ENCODE data around the gene AKR1B15. TPM values are rescaled to one million over a fixed set of nuclear protein-coding genes. Genes with fewer than 3 reads are reported as not detected.

Gene AKR1B15
- polyA plus RNA-seq, 1 of the 3 experiments (the other 2 are of a cell fraction) = not detected

- TF ChIP-seq, protein P1, sequence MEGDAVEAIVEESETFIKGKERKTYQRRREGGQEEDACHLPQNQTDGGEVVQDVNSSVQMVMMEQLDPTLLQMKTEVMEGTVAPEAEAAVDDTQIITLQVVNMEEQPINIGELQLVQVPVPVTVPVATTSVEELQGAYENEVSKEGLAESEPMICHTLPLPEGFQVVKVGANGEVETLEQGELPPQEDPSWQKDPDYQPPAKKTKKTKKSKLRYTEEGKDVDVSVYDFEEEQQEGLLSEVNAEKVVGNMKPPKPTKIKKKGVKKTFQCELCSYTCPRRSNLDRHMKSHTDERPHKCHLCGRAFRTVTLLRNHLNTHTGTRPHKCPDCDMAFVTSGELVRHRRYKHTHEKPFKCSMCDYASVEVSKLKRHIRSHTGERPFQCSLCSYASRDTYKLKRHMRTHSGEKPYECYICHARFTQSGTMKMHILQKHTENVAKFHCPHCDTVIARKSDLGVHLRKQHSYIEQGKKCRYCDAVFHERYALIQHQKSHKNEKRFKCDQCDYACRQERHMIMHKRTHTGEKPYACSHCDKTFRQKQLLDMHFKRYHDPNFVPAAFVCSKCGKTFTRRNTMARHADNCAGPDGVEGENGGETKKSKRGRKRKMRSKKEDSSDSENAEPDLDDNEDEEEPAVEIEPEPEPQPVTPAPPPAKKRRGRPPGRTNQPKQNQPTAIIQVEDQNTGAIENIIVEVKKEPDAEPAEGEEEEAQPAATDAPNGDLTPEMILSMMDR (IDR thresholded peaks at IDR 0.05) = no peak
- TF ChIP-seq GABPA (IDR thresholded peaks at IDR 0.05; ENCODE audit: low read depth) (no peak), FOSL2 (IDR thresholded peaks at IDR 0.05; ENCODE audit: borderline replicate concordance, low read depth) (no peak), USF1 (IDR thresholded peaks at IDR 0.05; ENCODE audit: borderline replicate concordance, low read depth) (no peak)
These were observed 38.8 kb downstream of the AKR1B15 start (continued) for GRCh38 chr7:134587750-134588149.

DNA sequence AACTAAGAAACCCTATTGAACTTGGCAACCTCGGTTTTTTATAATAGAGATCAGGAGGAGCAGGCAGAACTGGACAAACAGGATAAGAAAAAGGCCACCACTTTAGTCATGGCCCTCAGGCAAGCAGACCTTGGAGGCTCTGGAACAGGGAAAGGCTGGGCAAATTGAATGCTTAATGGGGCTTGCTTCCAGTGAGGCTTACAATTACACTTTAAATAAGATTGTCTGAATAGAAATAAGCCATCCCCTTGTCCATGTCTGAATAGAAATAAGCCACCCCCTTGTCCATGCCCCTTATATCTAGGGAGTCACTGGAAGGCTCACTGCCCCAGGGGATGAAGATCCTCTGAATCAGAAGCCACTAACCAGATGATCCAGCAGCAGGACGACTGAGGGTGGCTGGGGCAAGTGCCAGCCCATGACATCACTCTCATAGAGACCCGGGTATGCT lies 40.6 kb downstream of the AKR1B15 start:
- Histone ChIP-seq H3K27me3 (ENCODE audit: insufficient read depth) (no peaks in the 10 kb centered on the region; the same call in 1 of the 2 replicates), H3K4me3 (ENCODE audit: low read depth in 2 of 2, low read length in 1 of 2) (no peak overlapping the region), H3K4me2 (no peak overlapping the region), H3K27ac (ENCODE audit: low read depth in 2 of 2, low read length in 1 of 2) (no peak overlapping the region), H3K36me3 (replicated peaks in 1 of 2; ENCODE audit: control insufficient read depth in 1 of 2, insufficient read depth in 2 of 2, low read length in 1 of 2) (no peaks in the 10 kb centered on the region), H3K9me3 (no peaks in the 10 kb centered on the region), H3F3A (replicated peaks; ENCODE audit: insufficient read depth) (no peaks in the 10 kb centered on the region), H3K79me2 (ENCODE audit: insufficient read depth) (no peaks in the 10 kb centered on the region), H4K20me1 (ENCODE audit: insufficient read depth) (no peaks in the 10 kb centered on the region), H3K9ac (no peak overlapping the region), H3K9me2 (no peaks in the 10 kb centered on the region), H2AFZ (ENCODE audit: low read depth) (no peak overlapping the region), H3K4me1 (ENCODE audit: control insufficient read depth in 1 of 2, insufficient read depth in 2 of 2, low read depth in 1 of 2, low read length in 1 of 2) (peaks cover 0 to 4% of the 10 kb centered on the region in 2 experiments; a peak in 2 of 4 replicates)
- no peak for DNase-seq
- POLR2A ChIA-PET = no interaction called here
- no peak for TF ChIP-seq TEAD4 (IDR thresholded peaks at IDR 0.05; ENCODE audit: borderline replicate concordance, insufficient read depth)
- no peak for TF ChIP-seq RAD21 (IDR thresholded peaks at IDR 0.05; ENCODE audit: low read length)
- no peak for TF ChIP-seq YY1 (IDR thresholded peaks at IDR 0.05; ENCODE audit: low read depth)
- WGBS (ENCODE audit: low lambda C conversion rate) = 0% methylated on average over 2 of the region's 3 CpGs
- CTCF ChIA-PET = no interaction called here

GRCh38 chr7:134593530-134594392 lies 44.9 kb downstream of the AKR1B15 start:
- Histone ChIP-seq H3K4me2 (no peak overlapping the region), H2AFZ (ENCODE audit: low read depth) (peak overlapping the region; percentile 17; the same call in 1 of the 2 replicates), H3K4me1 (ENCODE audit: control insufficient read depth in 1 of 2, insufficient read depth in 2 of 2, low read depth in 1 of 2, low read length in 1 of 2) (peaks cover 0 to 4% of the 10 kb centered on the region in 2 experiments; a peak in 2 of 4 replicates), H3K27me3 (ENCODE audit: insufficient read depth) (no peaks in the 10 kb centered on the region), H3K79me2 (ENCODE audit: insufficient read depth) (no peaks in the 10 kb centered on the region), H4K20me1 (ENCODE audit: insufficient read depth) (no peaks in the 10 kb centered on the region), H3K4me3 (ENCODE audit: low read depth in 2 of 2, low read length in 1 of 2) (no peak overlapping the region), H3K36me3 (replicated peaks in 1 of 2; ENCODE audit: control insufficient read depth in 1 of 2, insufficient read depth in 2 of 2, low read length in 1 of 2) (no peaks in the 10 kb centered on the region), H3K27ac (ENCODE audit: low read depth in 2 of 2, low read length in 1 of 2) (peak overlapping the region; percentile 36 to 80), H3K9me2 (no peaks in the 10 kb centered on the region), H3K9me3 (peaks cover 2% of the 10 kb centered on the region; the same call in 1 of the 2 replicates), H3K9ac (peak overlapping the region; percentile 41), H3F3A (replicated peaks; ENCODE audit: insufficient read depth) (no peaks in the 10 kb centered on the region)
- WGBS (ENCODE audit: low lambda C conversion rate) = 25% methylated on average over 8 of the region's 8 CpGs
- POLR2A ChIA-PET = no interaction called here
- peak; percentile 10 for DNase-seq
- TF ChIP-seq SMC3 (IDR thresholded peaks at IDR 0.05; ENCODE audit: low read depth, low read length) (no peak), GABPA (IDR thresholded peaks at IDR 0.05; ENCODE audit: low read depth) (no peak), EP300 (IDR thresholded peaks at IDR 0.05; ENCODE audit: borderline replicate concordance in 1 of 2, low read depth in 1 of 2, low read length in 1 of 2) (peak in 1 of 2 experiments; percentile 10; a peak in 1 of 4 replicates)
- CTCF ChIA-PET = interaction anchor here (1.0 to 4.5 kb wide), 3 partner anchors 9 to 80 kb away, joined by 3 to 21 read pairs (median 4); no protein-coding TSS in a partner anchor

Data from SK-N-SH (cell line).